CD4-positive, CD25-positive, alpha-beta regulatory T cell (primary cell): Measurements from ENCODE around the gene TMEM97. TPM values are rescaled to one million over a fixed set of nuclear protein-coding genes. Genes with fewer than 3 reads are reported as not detected.
A peak's percentile ranks its signal among the peaks of the same experiment; 100 is the strongest.
"Not testable (repeated sequence)": the region's sequence is repeated elsewhere in the genome, so short reads cannot be mapped to it uniquely, and the experiment has no call there.

Experiments used
- ATAC-seq, 2 donors: fragments of 150-1000 bp; cut with Tn5 transposase; one replicate each; pipeline ENCODE4 v1.10.0; 2021; ENCODE audit warnings: low read depth in 2 of 2, moderate number of reproducible peaks in 2 of 2, moderate library complexity in 1 of 2
- DNase-seq, 3 donors: peaks; one replicate each; pipeline versions ENCODE4 v3.0.0 to v3.0.0-alpha.2; 2012 to 2022; ENCODE audit warnings: mixed read lengths in 1 of 3
- H3K27ac ChIP-seq: one replicate; pipeline ENCODE4 v1.7.0; 2013; ENCODE audit warnings: mild to moderate bottlenecking, low read length; ENCODE audit not compliant: insufficient read depth, poor library complexity, severe bottlenecking
- H3K27me3 ChIP-seq: one replicate; pipeline ENCODE4 v1.7.0; 2013; ENCODE audit warnings: low read length; ENCODE audit not compliant: control insufficient read depth, insufficient read depth
- H3K36me3 ChIP-seq: one replicate; pipeline ENCODE4 v1.7.0; 2013; ENCODE audit warnings: mild to moderate bottlenecking, low read length, moderate library complexity; ENCODE audit not compliant: control insufficient read depth, insufficient read depth
- H3K4me1 ChIP-seq: 2 replicates; pipeline ENCODE4 v1.7.0; 2013; ENCODE audit warnings: mild to moderate bottlenecking, low read length; ENCODE audit not compliant: insufficient read depth, control insufficient read depth, poor library complexity, severe bottlenecking
- H3K4me3 ChIP-seq: one replicate; pipeline ENCODE4 v1.7.0; 2013; ENCODE audit warnings: low read depth, mild to moderate bottlenecking, low read length, moderate library complexity
- H3K9me3 ChIP-seq, 2 experiments: 1 replicate in 1 of 2; 2 replicates in 1 of 2; pipeline ENCODE4 v1.7.0; 2013; ENCODE audit warnings: low read length in 2 of 2, mild to moderate bottlenecking in 1 of 2, moderate library complexity in 1 of 2; ENCODE audit not compliant: control insufficient read depth in 2 of 2
- H3K27ac Mint-ChIP-seq, 3 donors: one replicate each; pipeline ENCODE4 v1.8.0; 2020 to 2022; ENCODE audit warnings: mild to moderate bottlenecking in 3 of 3, mixed read lengths in 3 of 3, moderate library complexity in 2 of 3
- H3K27me3 Mint-ChIP-seq: one replicate; pipeline ENCODE4 v1.8.0; 2022; ENCODE audit warnings: mild to moderate bottlenecking, mixed read lengths
- H3K36me3 Mint-ChIP-seq: one replicate; pipeline ENCODE4 v1.8.0; 2020; ENCODE audit warnings: mixed read lengths
- H3K4me1 Mint-ChIP-seq, 4 donors: one replicate each; pipeline ENCODE4 v1.8.0; 2020 to 2022; ENCODE audit warnings: mixed read lengths in 4 of 4, mild to moderate bottlenecking in 1 of 4
- H3K4me3 Mint-ChIP-seq, 4 donors: one replicate each; pipeline ENCODE4 v1.8.0; 2020 to 2022; ENCODE audit warnings: mild to moderate bottlenecking in 4 of 4, mixed read lengths in 4 of 4, moderate library complexity in 3 of 4
- H3K9me3 Mint-ChIP-seq, 7 donors: one replicate each; pipeline ENCODE4 v1.8.0; 2020 to 2022; ENCODE audit warnings: mixed read lengths in 7 of 7, mild to moderate bottlenecking in 3 of 7, moderate library complexity in 2 of 7
- polyA plus RNA-seq, 4 donors: library from polyadenylated mRNA; unstranded; fragments of 300-500 nt; fragmentation: Illumina TruSeq; gene quantifications; one replicate each; pipeline ENCODE4 v1.2.3, GENCODE V29; 2021
- total RNA-seq: library from RNA; stranded (reverse); gene quantifications from one replicate; pipeline ENCODE4 v1.2.3, GENCODE V29; 2022

The TMEM97 gene
- total and polyA plus RNA-seq, 5 donors from 2014 or later: 4.1 to 9.5 (median 7.3) TPM

GRCh38 chr17:28276011-28276410 lies 43.0 kb upstream of the TMEM97 start:
- no peak overlapping the region for H3K4me3 Mint-ChIP-seq
- no peak overlapping the region for H3K27ac ChIP-seq
- H3K9me3 Mint-ChIP-seq: peaks cover 0 to 3% (median 0%) of the 10 kb centered on the region in 7 donors
- H3K4me1 Mint-ChIP-seq: peaks cover 6 to 21% (median 11%) of the 10 kb centered on the region in 4 donors
- H3K27me3 ChIP-seq: peaks cover 14% of the 10 kb centered on the region
- H3K9me3 ChIP-seq: no peaks in the 10 kb centered on the region
- H3K27ac Mint-ChIP-seq: peak overlapping the region in 1 of 3 donors; percentile 48
- ATAC-seq: no peak
- H3K36me3 Mint-ChIP-seq: no peaks in the 10 kb centered on the region
- H3K36me3 ChIP-seq: no peaks in the 10 kb centered on the region
- H3K4me3 ChIP-seq: no peak overlapping the region
- no peak for DNase-seq
- H3K4me1 ChIP-seq: peaks cover 15% of the 10 kb centered on the region
- peaks cover 81% of the 10 kb centered on the region for H3K27me3 Mint-ChIP-seq

DNA sequence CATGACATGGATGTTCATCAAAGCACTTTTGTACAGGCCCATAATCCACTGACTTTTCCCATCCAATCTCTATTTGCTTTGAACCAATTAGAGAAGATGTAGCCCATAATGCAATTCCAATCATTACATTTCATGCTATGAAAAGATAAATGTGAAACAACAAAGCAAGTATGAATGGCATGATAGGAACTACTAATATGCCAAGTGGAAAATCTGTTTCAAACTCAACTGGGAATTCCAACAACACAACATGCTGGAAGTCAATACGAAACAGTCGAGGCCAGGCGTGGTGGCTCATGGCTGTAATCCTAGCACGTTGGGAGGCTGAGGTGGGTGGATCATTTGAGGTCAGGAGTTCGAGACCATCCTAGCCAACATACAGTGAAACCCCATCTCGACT lies 39.6 kb upstream of the TMEM97 start:
- DNase-seq (no peak), ATAC-seq (no peak)
- H3K27me3 Mint-ChIP-seq: peaks cover 79% of the 10 kb centered on the region
- Histone ChIP-seq H3K9me3 (no peaks in the 10 kb centered on the region), H3K27ac (no peak overlapping the region), H3K27me3 (peaks cover 6% of the 10 kb centered on the region), H3K4me3 (no peak overlapping the region), H3K4me1 (peaks cover 15% of the 10 kb centered on the region), H3K36me3 (no peaks in the 10 kb centered on the region)
- H3K27ac Mint-ChIP-seq: no peak overlapping the region
- H3K36me3 Mint-ChIP-seq: no peaks in the 10 kb centered on the region
- peaks cover 6 to 21% (median 11%) of the 10 kb centered on the region in 4 donors for H3K4me1 Mint-ChIP-seq
- peaks cover 0 to 3% (median 0%) of the 10 kb centered on the region in 7 donors for H3K9me3 Mint-ChIP-seq
- H3K4me3 Mint-ChIP-seq: no peak overlapping the region

GRCh38 chr17:28280826-28281225 lies 38.2 kb upstream of the TMEM97 start:
- Histone ChIP-seq H3K36me3 (no peaks in the 10 kb centered on the region), H3K27ac (no peak overlapping the region), H3K9me3 (no peaks in the 10 kb centered on the region), H3K27me3 (peaks cover 6% of the 10 kb centered on the region), H3K4me1 (peaks cover 15% of the 10 kb centered on the region), H3K4me3 (no peak overlapping the region)
- ATAC-seq (no peak), DNase-seq (no peak)
- peaks cover 6 to 18% (median 10%) of the 10 kb centered on the region in 4 donors for H3K4me1 Mint-ChIP-seq
- peaks cover 72% of the 10 kb centered on the region for H3K27me3 Mint-ChIP-seq
- peak overlapping the region in 1 of 4 donors; percentile 13 for H3K4me3 Mint-ChIP-seq
- H3K36me3 Mint-ChIP-seq: no peaks in the 10 kb centered on the region
- H3K27ac Mint-ChIP-seq: no peak overlapping the region
- peaks cover 0 to 3% (median 0%) of the 10 kb centered on the region in 7 donors for H3K9me3 Mint-ChIP-seq

DNA sequence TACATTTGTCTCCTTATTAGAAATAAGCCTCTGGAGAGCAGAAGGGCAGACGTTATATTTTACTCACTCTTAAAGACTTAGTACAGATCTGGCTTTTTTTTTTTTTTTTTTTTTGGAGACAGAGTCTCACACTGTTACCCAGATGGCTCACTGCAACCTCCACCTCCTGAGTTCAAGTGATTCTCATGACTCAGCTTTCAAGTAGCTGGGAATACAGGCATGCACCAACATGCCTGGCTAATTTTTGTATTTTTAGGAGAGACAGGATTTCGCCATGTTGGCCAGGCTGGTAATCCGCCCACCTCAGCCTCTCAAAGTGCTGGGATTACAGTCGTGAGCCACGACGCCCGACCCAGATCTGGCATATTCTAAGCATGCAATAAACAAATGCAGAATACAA lies 36.4 kb upstream of the TMEM97 start:
- H3K9me3 ChIP-seq: no peaks in the 10 kb centered on the region
- Mint-ChIP-seq H3K4me3 (no peak overlapping the region), H3K36me3 (no peaks in the 10 kb centered on the region), H3K27me3 (peaks cover 72% of the 10 kb centered on the region), H3K9me3 (peaks cover 0 to 3% (median 0%) of the 10 kb centered on the region in 7 donors), H3K4me1 (peaks cover 6 to 12% (median 9%) of the 10 kb centered on the region in 4 donors), H3K27ac (peak overlapping the region in 1 of 3 donors; percentile 9)
- no peaks in the 10 kb centered on the region for H3K36me3 ChIP-seq
- H3K27ac ChIP-seq: no peak overlapping the region
- no peak for DNase-seq
- H3K4me3 ChIP-seq: no peak overlapping the region
- peaks cover 12% of the 10 kb centered on the region for H3K4me1 ChIP-seq
- no peak for ATAC-seq
- peaks cover 3% of the 10 kb centered on the region for H3K27me3 ChIP-seq

DNA sequence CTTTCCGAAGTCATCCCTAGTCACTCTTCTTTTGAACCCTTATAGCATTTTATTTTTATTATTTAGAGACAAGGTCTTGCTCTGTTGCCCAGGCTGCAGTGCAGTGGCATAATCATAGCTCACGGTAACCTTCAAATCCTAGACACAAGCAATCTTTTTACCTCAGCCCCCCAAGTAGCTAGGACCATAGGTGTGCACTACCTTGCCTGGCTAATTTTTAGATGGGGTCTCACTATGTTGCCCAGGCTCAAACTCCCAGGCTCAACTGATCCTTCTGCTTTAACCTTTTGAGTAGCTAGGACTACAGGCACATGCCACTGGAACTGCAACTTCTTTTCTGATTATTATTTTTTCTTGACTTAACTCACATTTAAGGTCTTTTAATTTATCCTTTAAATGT lies 33.0 kb upstream of the TMEM97 start:
- Histone ChIP-seq H3K27me3 (peaks cover 3% of the 10 kb centered on the region), H3K9me3 (no peaks in the 10 kb centered on the region), H3K4me1 (no peaks in the 10 kb centered on the region), H3K4me3 (no peak overlapping the region), H3K27ac (no peak overlapping the region), H3K36me3 (no peaks in the 10 kb centered on the region)
- Mint-ChIP-seq H3K27me3 (peaks cover 59% of the 10 kb centered on the region), H3K36me3 (no peaks in the 10 kb centered on the region), H3K4me3 (no peak overlapping the region), H3K9me3 (no peaks in the 10 kb centered on the region), H3K4me1 (no peaks in the 10 kb centered on the region), H3K27ac (no peak overlapping the region)
- no peak for DNase-seq
- no peak for ATAC-seq

DNA sequence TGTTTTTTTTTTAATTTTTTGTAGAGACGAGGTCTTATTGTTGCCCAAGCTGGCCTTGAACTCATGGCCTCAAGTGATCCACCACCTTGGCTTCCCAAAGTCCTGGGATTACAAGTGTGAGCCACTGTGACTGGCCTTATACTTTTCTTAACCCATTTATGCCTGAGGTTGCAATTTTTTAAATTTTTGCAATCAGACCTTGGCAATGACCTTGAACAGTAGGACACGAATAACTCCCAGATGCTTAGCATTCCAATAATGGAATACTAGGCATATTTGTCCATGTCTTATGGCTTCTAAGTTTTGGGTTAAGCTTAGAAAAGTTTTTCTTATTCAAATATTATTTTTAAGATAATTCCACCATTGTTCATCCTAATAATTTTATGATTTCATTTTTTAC lies 28.3 kb upstream of the TMEM97 start:
- Mint-ChIP-seq H3K36me3 (no peaks in the 10 kb centered on the region), H3K4me3 (no peak overlapping the region), H3K4me1 (no peaks in the 10 kb centered on the region), H3K9me3 (no peaks in the 10 kb centered on the region), H3K27me3 (peaks cover 56% of the 10 kb centered on the region), H3K27ac (no peak overlapping the region)
- peaks cover 7% of the 10 kb centered on the region for H3K27me3 ChIP-seq
- no peak for DNase-seq
- no peak overlapping the region for H3K27ac ChIP-seq
- ATAC-seq: no peak
- no peaks in the 10 kb centered on the region for H3K36me3 ChIP-seq
- no peak overlapping the region for H3K4me3 ChIP-seq
- no peaks in the 10 kb centered on the region for H3K9me3 ChIP-seq
- H3K4me1 ChIP-seq: no peaks in the 10 kb centered on the region

DNA sequence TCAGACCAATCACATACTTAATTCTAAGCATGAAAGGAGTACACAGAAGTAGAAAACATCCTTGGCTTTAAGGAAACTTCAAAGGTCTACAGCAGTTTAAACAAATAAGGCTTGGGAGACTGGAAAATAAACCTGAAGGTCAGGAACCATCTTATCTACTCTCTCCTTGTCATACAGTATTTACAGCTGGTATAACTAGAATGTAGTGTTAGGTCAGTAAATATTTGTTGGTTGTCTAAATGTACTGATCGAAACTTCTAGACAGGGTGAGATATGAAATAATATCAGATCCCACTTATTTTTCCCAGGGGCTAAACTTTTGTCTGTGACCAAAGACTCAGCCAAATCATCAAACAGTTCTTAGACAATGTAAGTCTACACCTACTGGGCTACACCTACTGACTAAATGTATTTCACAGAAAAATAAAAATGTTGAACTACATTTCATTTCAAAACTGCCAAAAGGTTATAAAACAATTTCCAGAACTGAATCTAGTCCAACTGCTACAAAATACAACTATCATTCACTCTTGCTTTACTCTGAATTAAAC lies 27.1 kb upstream of the TMEM97 start:
- ATAC-seq: no peak
- H3K9me3 Mint-ChIP-seq: no peaks in the 10 kb centered on the region
- H3K27me3 Mint-ChIP-seq: peaks cover 56% of the 10 kb centered on the region
- no peak overlapping the region for H3K4me3 Mint-ChIP-seq
- no peak for DNase-seq
- Histone ChIP-seq H3K36me3 (no peaks in the 10 kb centered on the region), H3K4me1 (no peaks in the 10 kb centered on the region), H3K27me3 (peaks cover 8% of the 10 kb centered on the region), H3K4me3 (no peak overlapping the region), H3K27ac (no peak overlapping the region), H3K9me3 (no peaks in the 10 kb centered on the region)
- H3K36me3 Mint-ChIP-seq: no peaks in the 10 kb centered on the region
- H3K27ac Mint-ChIP-seq: no peak overlapping the region
- H3K4me1 Mint-ChIP-seq: no peaks in the 10 kb centered on the region

- H3K4me3 ChIP-seq, H3K9me3 Mint-ChIP-seq, H3K36me3 ChIP-seq, H3K36me3 Mint-ChIP-seq, H3K9me3 ChIP-seq, H3K4me1 ChIP-seq, H3K4me1 Mint-ChIP-seq, H3K27ac ChIP-seq, H3K4me3 Mint-ChIP-seq, H3K27me3 ChIP-seq, H3K27ac Mint-ChIP-seq, DNase-seq, ATAC-seq: not testable (repeated sequence)
- peaks cover 57% of the 10 kb centered on the region for H3K27me3 Mint-ChIP-seq
Observed at GRCh38 chr17:28292878-28293277, 26.1 kb upstream of the TMEM97 start.
